Measurements from ENCODE around the gene RAB26. TPM values are rescaled to one million over a fixed set of nuclear protein-coding genes. Genes with fewer than 3 reads are reported as not detected.

The RAB26 gene
- total RNA-seq, 2 donors from 2014 or later = 1.8 to 5.1 TPM

DNA sequence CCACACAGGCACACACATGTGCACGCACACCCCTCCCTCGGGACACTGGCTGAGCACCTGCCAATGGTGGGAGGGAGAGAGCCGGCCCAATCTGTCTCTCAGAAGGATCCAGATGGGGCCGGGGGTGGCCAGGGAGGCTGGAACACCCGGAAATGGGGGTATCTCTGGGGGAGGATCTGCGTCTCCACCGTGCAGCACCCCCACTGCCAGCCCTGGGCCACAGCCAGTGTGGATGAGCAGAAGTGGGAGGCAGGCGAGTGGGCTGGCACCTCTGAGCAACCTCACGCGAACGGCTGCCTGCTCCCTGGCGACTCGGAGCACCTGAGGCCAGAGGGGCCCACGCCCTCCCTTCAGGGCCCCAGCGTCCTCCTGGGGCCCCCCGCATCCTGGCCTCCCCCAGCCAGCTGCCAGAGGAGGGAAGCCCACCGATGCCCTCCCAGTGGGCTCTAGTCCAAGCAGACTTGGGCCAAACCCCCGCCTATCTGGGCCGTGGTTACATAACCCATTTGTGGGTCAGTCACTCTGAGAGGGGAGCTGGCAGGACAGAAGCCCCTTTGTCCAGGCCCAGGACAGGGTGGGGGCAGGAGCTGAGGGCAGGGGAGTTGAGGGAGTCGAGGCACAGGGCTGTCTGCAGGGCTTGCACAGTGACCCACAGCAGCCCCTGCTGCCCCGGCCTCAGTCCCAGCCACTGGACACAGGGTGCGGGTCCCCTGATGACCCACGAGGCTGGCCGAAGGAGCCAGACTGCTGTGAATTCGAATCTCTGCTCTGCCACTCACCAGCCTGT, 42.4 kb downstream of the RAB26 start:
- intact Hi-C loops (cut with DNase I) = no loop called here
- Histone ChIP-seq H3K4me1 (replicated peaks) (no peaks in the 10 kb centered on the region), H3K36me3 (no peaks in the 10 kb centered on the region), H3K27ac (no peak overlapping the region), H3K4me3 (no peak overlapping the region), H3K9me3 (no peaks in the 10 kb centered on the region), H3K27me3 (replicated peaks; ENCODE audit: insufficient read depth) (no peaks in the 10 kb centered on the region)
- 79% methylated on average over 23 of the region's 25 CpGs for WGBS
- TF ChIP-seq POLR2A (IDR thresholded peaks at IDR 0.05) (no peak), POLR2AphosphoS5 (IDR thresholded peaks at IDR 0.05) (no peak)
- TF ChIP-seq, protein P1, sequence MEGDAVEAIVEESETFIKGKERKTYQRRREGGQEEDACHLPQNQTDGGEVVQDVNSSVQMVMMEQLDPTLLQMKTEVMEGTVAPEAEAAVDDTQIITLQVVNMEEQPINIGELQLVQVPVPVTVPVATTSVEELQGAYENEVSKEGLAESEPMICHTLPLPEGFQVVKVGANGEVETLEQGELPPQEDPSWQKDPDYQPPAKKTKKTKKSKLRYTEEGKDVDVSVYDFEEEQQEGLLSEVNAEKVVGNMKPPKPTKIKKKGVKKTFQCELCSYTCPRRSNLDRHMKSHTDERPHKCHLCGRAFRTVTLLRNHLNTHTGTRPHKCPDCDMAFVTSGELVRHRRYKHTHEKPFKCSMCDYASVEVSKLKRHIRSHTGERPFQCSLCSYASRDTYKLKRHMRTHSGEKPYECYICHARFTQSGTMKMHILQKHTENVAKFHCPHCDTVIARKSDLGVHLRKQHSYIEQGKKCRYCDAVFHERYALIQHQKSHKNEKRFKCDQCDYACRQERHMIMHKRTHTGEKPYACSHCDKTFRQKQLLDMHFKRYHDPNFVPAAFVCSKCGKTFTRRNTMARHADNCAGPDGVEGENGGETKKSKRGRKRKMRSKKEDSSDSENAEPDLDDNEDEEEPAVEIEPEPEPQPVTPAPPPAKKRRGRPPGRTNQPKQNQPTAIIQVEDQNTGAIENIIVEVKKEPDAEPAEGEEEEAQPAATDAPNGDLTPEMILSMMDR (IDR thresholded peaks at IDR 0.05) = no peak
- no peak for DNase-seq (ENCODE audit: low spot score)

DNA sequence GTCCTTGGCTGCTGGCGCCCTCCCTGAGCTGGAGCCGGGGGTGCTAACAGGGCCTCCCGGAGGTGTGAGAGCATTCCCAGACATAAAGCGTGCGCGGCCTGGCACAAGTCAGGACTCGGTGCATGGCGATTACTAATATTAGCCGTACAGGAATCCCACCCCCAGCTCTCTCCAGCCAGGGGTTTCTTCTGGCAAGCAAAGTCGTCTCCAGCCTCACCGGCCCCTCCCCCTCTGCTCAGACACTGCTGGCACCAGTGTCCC, 43.0 kb downstream of the RAB26 start:
- 75% methylated on average over 11 of the region's 11 CpGs for WGBS
- Histone ChIP-seq H3K9me3 (no peaks in the 10 kb centered on the region), H3K27ac (no peak overlapping the region), H3K36me3 (no peaks in the 10 kb centered on the region), H3K27me3 (replicated peaks; ENCODE audit: insufficient read depth) (no peaks in the 10 kb centered on the region), H3K4me3 (no peak overlapping the region), H3K4me1 (replicated peaks) (no peaks in the 10 kb centered on the region)
- intact Hi-C loops (cut with DNase I) = no loop called here
- DNase-seq (ENCODE audit: low spot score) = no peak
- TF ChIP-seq POLR2A (IDR thresholded peaks at IDR 0.05) (no peak), POLR2AphosphoS5 (IDR thresholded peaks at IDR 0.05) (no peak)
- TF ChIP-seq, protein P1 (IDR thresholded peaks at IDR 0.05) = no peak

DNA sequence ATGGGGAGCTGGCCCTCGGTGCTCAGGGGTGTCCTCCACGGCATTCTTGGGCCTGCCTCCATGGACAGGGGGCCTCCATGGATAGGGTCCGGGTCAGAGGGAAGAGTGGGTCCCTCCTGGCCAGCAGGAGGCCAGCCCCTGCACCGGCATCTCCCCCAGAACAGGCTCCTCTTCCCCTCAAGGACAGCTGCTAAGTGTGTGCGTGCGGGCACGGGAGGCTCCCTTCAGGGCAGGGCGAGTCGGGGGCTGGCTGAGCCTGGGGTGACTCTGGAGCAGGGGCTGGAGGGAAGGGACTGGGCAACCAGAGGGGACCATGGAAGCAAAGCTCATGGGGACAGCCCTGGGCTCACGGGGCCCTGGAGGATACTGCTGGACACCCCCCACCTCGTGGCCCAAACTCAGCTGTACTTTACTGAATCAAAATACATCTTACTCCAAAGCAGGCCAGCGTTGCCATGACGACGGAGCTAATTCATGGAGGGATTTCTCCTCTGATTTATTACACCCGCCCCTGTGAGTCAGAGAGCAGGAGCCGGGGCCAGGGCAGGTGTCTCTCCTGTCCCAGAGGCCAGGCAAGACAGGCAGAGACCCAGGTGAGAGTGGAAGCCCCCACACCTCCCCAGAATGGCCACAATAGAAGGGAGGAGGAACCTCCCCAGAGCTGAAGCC, 45.9 kb downstream of the RAB26 start:
- intact Hi-C loops (cut with DNase I) = no loop called here
- 67% methylated on average over 16 of the region's 16 CpGs for WGBS
- H3K27me3 ChIP-seq (replicated peaks; ENCODE audit: insufficient read depth) = no peaks in the 10 kb centered on the region

DNA sequence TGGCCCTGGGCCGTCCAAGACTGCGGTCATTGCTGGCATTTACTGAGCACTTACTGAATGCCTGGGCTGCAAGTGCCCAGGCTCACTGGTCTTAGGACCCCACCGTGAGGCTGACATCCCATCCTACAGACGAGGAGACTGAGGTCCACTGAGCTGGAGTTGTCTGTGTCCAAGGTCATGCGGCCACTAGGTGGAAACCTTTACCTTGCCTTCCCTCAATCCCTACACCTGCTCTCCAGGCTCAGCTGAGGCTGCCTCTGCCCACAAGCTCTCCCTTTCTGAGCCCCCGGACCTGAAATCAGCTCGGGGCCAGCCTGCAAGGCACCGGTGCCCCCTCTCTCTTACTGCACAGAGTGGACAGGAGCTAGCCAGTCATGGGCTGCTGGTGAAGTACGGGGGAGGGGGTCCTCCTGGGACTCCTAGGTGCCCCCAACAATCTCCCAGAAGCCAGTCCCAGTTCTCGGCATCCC, 46.5 kb downstream of the RAB26 start:
- Histone ChIP-seq H3K27me3 (replicated peaks; ENCODE audit: insufficient read depth) (no peaks in the 10 kb centered on the region), H3K27ac (no peak overlapping the region)

More for the DNA sequence above, 45.9 kb downstream of the RAB26 start:
- Histone ChIP-seq H3K36me3 (no peaks in the 10 kb centered on the region), H3K4me3 (no peak overlapping the region), H3K9me3 (no peaks in the 10 kb centered on the region), H3K4me1 (replicated peaks) (no peaks in the 10 kb centered on the region), H3K27ac (no peak overlapping the region)
- TF ChIP-seq POLR2AphosphoS5 (IDR thresholded peaks at IDR 0.05) (no peak), POLR2A (IDR thresholded peaks at IDR 0.05) (no peak)
- TF ChIP-seq, protein P1 (IDR thresholded peaks at IDR 0.05) = no peak
- DNase-seq (ENCODE audit: low spot score) = no peak

More for the DNA sequence above, 46.5 kb downstream of the RAB26 start:
- no peak for TF ChIP-seq POLR2A (IDR thresholded peaks at IDR 0.05)
- TF ChIP-seq, protein P1 (IDR thresholded peaks at IDR 0.05) = peak in 3 of 4 experiments; percentile 41 to 63 (median 57)
- TF ChIP-seq POLR2AphosphoS5 (IDR thresholded peaks at IDR 0.05) = peak; percentile 19
- intact Hi-C loops (cut with DNase I) = no loop called here
- Histone ChIP-seq H3K9me3 (no peaks in the 10 kb centered on the region), H3K4me3 (no peak overlapping the region), H3K4me1 (replicated peaks) (no peaks in the 10 kb centered on the region), H3K36me3 (no peaks in the 10 kb centered on the region)
- 22% methylated on average over 10 of the region's 10 CpGs for WGBS
- peak; percentile 48 for DNase-seq (ENCODE audit: low spot score)
